ENCODE data around the gene RGSL1. TPM values are rescaled to one million over a fixed set of nuclear protein-coding genes. Genes with fewer than 3 reads are reported as not detected.

RGSL1 gene
- total RNA-seq, 1 donor from 2014 or later, result not detected

- Histone ChIP-seq H3K27me3 (ENCODE audit: low read depth) (no peaks in the 10 kb centered on the region), H3K4me1 (peaks cover 4% of the 10 kb centered on the region), H3K36me3 (peaks cover 23% of the 10 kb centered on the region), H3K9me3 (replicated peaks) (no peaks in the 10 kb centered on the region), H3K4me3 (no peak overlapping the region), H3K27ac (replicated peaks) (no peak overlapping the region)
- no peak for DNase-seq
- intact Hi-C loops (cut with micrococcal nuclease), result no loop called here
- TF ChIP-seq, protein P1, sequence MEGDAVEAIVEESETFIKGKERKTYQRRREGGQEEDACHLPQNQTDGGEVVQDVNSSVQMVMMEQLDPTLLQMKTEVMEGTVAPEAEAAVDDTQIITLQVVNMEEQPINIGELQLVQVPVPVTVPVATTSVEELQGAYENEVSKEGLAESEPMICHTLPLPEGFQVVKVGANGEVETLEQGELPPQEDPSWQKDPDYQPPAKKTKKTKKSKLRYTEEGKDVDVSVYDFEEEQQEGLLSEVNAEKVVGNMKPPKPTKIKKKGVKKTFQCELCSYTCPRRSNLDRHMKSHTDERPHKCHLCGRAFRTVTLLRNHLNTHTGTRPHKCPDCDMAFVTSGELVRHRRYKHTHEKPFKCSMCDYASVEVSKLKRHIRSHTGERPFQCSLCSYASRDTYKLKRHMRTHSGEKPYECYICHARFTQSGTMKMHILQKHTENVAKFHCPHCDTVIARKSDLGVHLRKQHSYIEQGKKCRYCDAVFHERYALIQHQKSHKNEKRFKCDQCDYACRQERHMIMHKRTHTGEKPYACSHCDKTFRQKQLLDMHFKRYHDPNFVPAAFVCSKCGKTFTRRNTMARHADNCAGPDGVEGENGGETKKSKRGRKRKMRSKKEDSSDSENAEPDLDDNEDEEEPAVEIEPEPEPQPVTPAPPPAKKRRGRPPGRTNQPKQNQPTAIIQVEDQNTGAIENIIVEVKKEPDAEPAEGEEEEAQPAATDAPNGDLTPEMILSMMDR (IDR thresholded peaks at IDR 0.05; ENCODE audit: borderline replicate concordance), result no peak
These were observed 120.6 kb downstream of the RGSL1 start for GRCh38 chr1:182570611-182570970.

GRCh38 chr1:182574156-182574555, 124.2 kb downstream of the RGSL1 start:
- no peak overlapping the region for H3K4me3 ChIP-seq
- TF ChIP-seq, protein P1 (IDR thresholded peaks at IDR 0.05; ENCODE audit: borderline replicate concordance), result no peak
- H3K27ac ChIP-seq (replicated peaks), result no peak overlapping the region
- intact Hi-C loops (cut with micrococcal nuclease), result no loop called here
- H3K36me3 ChIP-seq, result peaks cover 45% of the 10 kb centered on the region
- no peaks in the 10 kb centered on the region for H3K9me3 ChIP-seq (replicated peaks)
- peaks cover 4% of the 10 kb centered on the region for H3K4me1 ChIP-seq
- no peak for DNase-seq
- H3K27me3 ChIP-seq (ENCODE audit: low read depth), result no peaks in the 10 kb centered on the region

DNA sequence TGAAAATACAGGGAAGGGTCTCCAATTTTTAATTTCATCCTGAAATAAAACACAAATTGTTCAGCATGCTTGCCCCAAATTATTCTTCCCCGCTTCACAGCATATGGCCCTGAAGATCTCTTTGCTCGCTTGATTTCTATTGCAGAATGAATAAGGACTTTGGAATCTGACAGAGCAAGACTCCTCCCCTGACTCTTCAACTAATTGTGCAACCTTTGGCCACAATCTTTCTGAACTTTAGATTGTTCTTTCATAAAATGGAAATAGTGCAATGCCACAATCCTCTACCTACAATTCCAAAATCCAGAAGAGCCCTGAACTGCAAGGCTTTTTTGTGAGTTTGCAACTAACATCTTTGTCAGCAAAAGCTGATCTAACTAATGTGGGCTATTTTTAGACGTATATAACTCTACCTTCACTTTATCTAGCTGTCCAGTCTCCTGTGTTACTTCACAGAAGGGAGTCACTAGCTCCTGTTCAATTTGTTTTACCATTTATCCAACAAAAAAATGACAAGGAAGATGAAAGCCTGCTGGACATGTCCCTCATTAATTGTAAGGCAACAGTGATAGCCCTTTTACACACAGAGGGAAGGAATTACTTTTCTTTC, 125.7 kb downstream of the RGSL1 start:
- H3K27me3 ChIP-seq (ENCODE audit: low read depth), result no peaks in the 10 kb centered on the region
- no peak overlapping the region for H3K27ac ChIP-seq (replicated peaks)
- H3K36me3 ChIP-seq, result peaks cover 60% of the 10 kb centered on the region
- DNase-seq, result no peak
- no peak overlapping the region for H3K4me3 ChIP-seq
- no peaks in the 10 kb centered on the region for H3K9me3 ChIP-seq (replicated peaks)
- intact Hi-C loops (cut with micrococcal nuclease), result no loop called here
- H3K4me1 ChIP-seq, result peaks cover 4% of the 10 kb centered on the region
- TF ChIP-seq, protein P1 (IDR thresholded peaks at IDR 0.05; ENCODE audit: borderline replicate concordance), result no peak

- TF ChIP-seq, protein P1 (IDR thresholded peaks at IDR 0.05; ENCODE audit: borderline replicate concordance), result no peak
- Histone ChIP-seq H3K4me3 (no peak overlapping the region), H3K9me3 (replicated peaks) (no peaks in the 10 kb centered on the region), H3K27me3 (ENCODE audit: low read depth) (no peaks in the 10 kb centered on the region), H3K27ac (replicated peaks) (no peak overlapping the region), H3K4me1 (peaks cover 22% of the 10 kb centered on the region), H3K36me3 (peaks cover 62% of the 10 kb centered on the region)
- intact Hi-C loops (cut with micrococcal nuclease), result no loop called here
- no peak for DNase-seq
These were observed 130.8 kb downstream of the RGSL1 start for GRCh38 chr1:182580736-182581135.

DNA sequence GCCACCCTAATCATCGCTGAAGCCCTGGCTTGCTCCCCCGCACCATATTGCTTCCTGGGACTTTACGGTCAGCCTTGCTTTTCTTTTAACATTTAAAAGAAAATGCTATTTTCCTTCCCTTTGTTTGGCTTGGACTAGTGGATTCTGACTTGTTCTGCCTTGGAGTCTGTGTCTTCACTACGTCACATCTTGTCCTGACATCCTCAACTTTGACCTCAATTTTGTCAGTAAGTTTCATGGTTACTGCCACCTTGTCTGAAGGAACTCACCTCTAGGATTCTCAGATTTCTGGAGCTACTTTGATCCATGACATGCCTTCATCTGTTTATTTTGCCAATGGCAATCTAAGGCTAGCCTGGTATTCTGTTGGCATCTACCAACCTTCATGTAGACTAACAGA, 134.8 kb downstream of the RGSL1 start:
- H3K4me3 ChIP-seq, result no peak overlapping the region
- H3K27ac ChIP-seq (replicated peaks), result no peak overlapping the region
- DNase-seq, result no peak
- no peaks in the 10 kb centered on the region for H3K27me3 ChIP-seq (ENCODE audit: low read depth)
- H3K36me3 ChIP-seq, result peaks cover 40% of the 10 kb centered on the region
- H3K4me1 ChIP-seq, result peaks cover 41% of the 10 kb centered on the region
- intact Hi-C loops (cut with micrococcal nuclease), result no loop called here
- TF ChIP-seq, protein P1 (IDR thresholded peaks at IDR 0.05; ENCODE audit: borderline replicate concordance), result no peak
- no peaks in the 10 kb centered on the region for H3K9me3 ChIP-seq (replicated peaks)

All from left ventricle myocardium inferior (tissue), 1 donor.